SU-DHL-6 (cell line): Measurements from ENCODE around the gene COIL.

Experiments
- EZH2phosphoT487 ChIP-seq: fragments of 200-600 bp; sonication (generic), shearing (Covaris generic); conservative IDR thresholded peaks from 2 replicates; pipeline ENCODE4 v1.6.1; 2018; ENCODE audit warnings: mild to moderate bottlenecking, antibody characterized with exemption, low read length, moderate library complexity, mixed read lengths
- TF ChIP-seq, protein P1 (sequence below): fragments of 200-600 bp; sonication (generic); IDR thresholded peaks from one replicate; pipeline ENCODE4 v1.5.1; 2017; ENCODE audit warnings: antibody characterized with exemption, mild to moderate bottlenecking, low read length, moderate library complexity; ENCODE audit not compliant: insufficient read depth, poor library complexity, severe bottlenecking

DNA sequence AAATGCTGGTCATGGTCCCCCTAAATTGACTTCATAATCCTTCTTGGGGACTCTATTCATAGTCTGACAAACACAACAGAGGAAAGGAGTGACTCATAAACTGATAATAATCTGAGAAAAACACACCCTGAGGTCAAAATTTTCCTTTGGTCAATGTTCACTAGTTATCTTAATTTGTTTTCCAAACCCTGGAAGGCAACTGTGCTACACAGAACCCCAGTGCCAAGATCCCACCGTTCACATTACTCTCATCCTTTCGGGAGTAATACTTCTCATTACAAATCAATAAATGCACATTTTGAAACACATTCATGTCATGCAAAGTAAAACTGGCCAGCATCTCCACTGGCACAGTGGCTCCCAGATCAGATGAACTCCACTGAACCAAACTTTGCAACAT is 23.2 kb downstream of the COIL start:
- TF ChIP-seq, protein P1, sequence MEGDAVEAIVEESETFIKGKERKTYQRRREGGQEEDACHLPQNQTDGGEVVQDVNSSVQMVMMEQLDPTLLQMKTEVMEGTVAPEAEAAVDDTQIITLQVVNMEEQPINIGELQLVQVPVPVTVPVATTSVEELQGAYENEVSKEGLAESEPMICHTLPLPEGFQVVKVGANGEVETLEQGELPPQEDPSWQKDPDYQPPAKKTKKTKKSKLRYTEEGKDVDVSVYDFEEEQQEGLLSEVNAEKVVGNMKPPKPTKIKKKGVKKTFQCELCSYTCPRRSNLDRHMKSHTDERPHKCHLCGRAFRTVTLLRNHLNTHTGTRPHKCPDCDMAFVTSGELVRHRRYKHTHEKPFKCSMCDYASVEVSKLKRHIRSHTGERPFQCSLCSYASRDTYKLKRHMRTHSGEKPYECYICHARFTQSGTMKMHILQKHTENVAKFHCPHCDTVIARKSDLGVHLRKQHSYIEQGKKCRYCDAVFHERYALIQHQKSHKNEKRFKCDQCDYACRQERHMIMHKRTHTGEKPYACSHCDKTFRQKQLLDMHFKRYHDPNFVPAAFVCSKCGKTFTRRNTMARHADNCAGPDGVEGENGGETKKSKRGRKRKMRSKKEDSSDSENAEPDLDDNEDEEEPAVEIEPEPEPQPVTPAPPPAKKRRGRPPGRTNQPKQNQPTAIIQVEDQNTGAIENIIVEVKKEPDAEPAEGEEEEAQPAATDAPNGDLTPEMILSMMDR: no peak
- no peak for TF ChIP-seq EZH2phosphoT487
